K562 (cell line): ENCODE measurements around the gene HYI. TPM values are rescaled to one million over a fixed set of nuclear protein-coding genes. Genes with fewer than 3 reads are reported as not detected.

ENCODE experiments used
- ATAC-seq: fragments of 200-7000 bp; cut with Tn5 transposase; 3 replicates; pipeline ENCODE4 v1.9.1; 2020; ENCODE audit warnings: moderate library complexity
- BruUV-seq: library from RNA; stranded (reverse); fragments of 400-500 nt; replicated peaks from 2 replicates; lab custom pipeline; 2021; lab: Mats Ljungman, UMichigan
- CTCF ChIA-PET: fragments of 300-600 bp; formaldehyde crosslinking; extraction: SDS; loops from one replicate; lab custom pipeline; 2021; ENCODE audit warnings: low intra/inter-chr PET ratio; lab: Yijun Ruan, JAX
- POLR2A ChIA-PET: fragments of 300-600, 350-650 bp; sonication (Branson Sonifier 250); formaldehyde crosslinking; extraction: SDS; loops from one replicate; lab custom pipeline; 2021; ENCODE audit warnings: antibody characterized with exemption, inconsistent platforms; lab: Yijun Ruan, JAX
- DNase-seq, 4 experiments: peaks; one replicate each; pipeline versions ENCODE4 v3.0.0 to v3.0.0-alpha.2; 2011 to 2018; ENCODE audit warnings: low spot score in 3 of 4, mixed read lengths in 3 of 4; ENCODE audit errors: extremely low read depth in 1 of 4
- FAIRE-seq: peaks from 2 replicates; lab custom pipeline; 2011; peaks lifted over from hg19 to GRCh38; lab: Jason Lieb, UNC
- H2AFZ ChIP-seq: 2 replicates; pipeline ENCODE4 v1.6.0; 2011; ENCODE audit warnings: low read depth, low read length, control low read depth, inconsistent platforms
- H3K27ac ChIP-seq: fragments of 200-600 bp; 3 replicates; pipeline ENCODE4 v1.8.0; 2011; ENCODE audit warnings: low read depth, mild to moderate bottlenecking, control low read depth, inconsistent platforms, low read length, moderate library complexity, mixed read lengths; ENCODE audit errors: extremely low read depth
- H3K27me3 ChIP-seq, 2 experiments: fragments of 300-600 bp in 1 of 2; 2 replicates in 1 of 2; 3 replicates in 1 of 2; pipeline versions ENCODE4 v1.6.0 to v1.8.0; 2011; ENCODE audit warnings: inconsistent platforms in 2 of 2, low read length in 2 of 2, mild to moderate bottlenecking in 1 of 2, mixed read lengths in 1 of 2, moderate library complexity in 1 of 2; ENCODE audit not compliant: control insufficient read depth in 2 of 2, insufficient read depth in 2 of 2
- H3K36me3 ChIP-seq: fragments of 300-600 bp; 3 replicates; pipeline ENCODE4 v1.8.0; 2011; ENCODE audit warnings: mild to moderate bottlenecking, low read length, inconsistent platforms; ENCODE audit not compliant: control insufficient read depth, insufficient read depth
- H3K4me1 ChIP-seq, 2 experiments: fragments of 200-600 bp in 1 of 2; replicated peaks in 1 of 2; 2 replicates in 1 of 2; 3 replicates in 1 of 2; pipeline versions ENCODE4 v1.5.1 to v1.8.0; 2011; ENCODE audit warnings: inconsistent platforms in 2 of 2, low read length in 2 of 2, mild to moderate bottlenecking in 1 of 2, mixed read lengths in 1 of 2, moderate library complexity in 1 of 2; ENCODE audit not compliant: control insufficient read depth in 2 of 2, insufficient read depth in 2 of 2
- H3K4me2 ChIP-seq: 2 replicates; pipeline ENCODE4 v1.6.1; 2011; ENCODE audit warnings: low read length, control low read depth, inconsistent platforms, mixed read lengths; ENCODE audit not compliant: insufficient read depth
- H3K4me3 ChIP-seq: fragments of 200-600 bp; sonication (generic), shearing (Covaris generic); 2 replicates; pipeline ENCODE4 v1.5.1; 2016; ENCODE audit warnings: control low read depth, inconsistent platforms
- H3K79me2 ChIP-seq: fragments of 200-600 bp; 3 replicates; pipeline ENCODE4 v1.8.0; 2011; ENCODE audit warnings: low read length, inconsistent platforms; ENCODE audit not compliant: control insufficient read depth, insufficient read depth
- H3K9ac ChIP-seq, 2 experiments: 2 replicates each; pipeline versions ENCODE4 v1.6.0 to v1.6.1; 2011; ENCODE audit warnings: low read depth in 2 of 2, low read length in 2 of 2, control low read depth in 1 of 2, inconsistent platforms in 1 of 2, mild to moderate bottlenecking in 1 of 2, mixed read lengths in 1 of 2; ENCODE audit not compliant: insufficient read depth in 1 of 2
- H3K9me1 ChIP-seq: one replicate; pipeline ENCODE4 v1.6.0; 2011; ENCODE audit warnings: inconsistent platforms, mild to moderate bottlenecking, low read length, moderate library complexity; ENCODE audit not compliant: control insufficient read depth, insufficient read depth
- H3K9me3 ChIP-seq: replicated peaks from 2 replicates; pipeline ENCODE4 v1.5.1; 2011; ENCODE audit warnings: low read depth, low read length, inconsistent platforms; ENCODE audit not compliant: control insufficient read depth, insufficient read depth
- H4K20me1 ChIP-seq: replicated peaks from 2 replicates; pipeline ENCODE4 v1.6.1; 2011; ENCODE audit warnings: low read length, inconsistent platforms, mixed read lengths; ENCODE audit not compliant: control insufficient read depth, insufficient read depth
- C11orf30 ChIP-seq: fragments of 450-650 bp; IDR thresholded peaks from 2 replicates; pipeline ENCODE4 v1.6.1; 2016; ENCODE audit warnings: low read depth, mild to moderate bottlenecking
- EP300 ChIP-seq: IDR thresholded peaks from 2 replicates; pipeline ENCODE4 v1.6.1; 2012; ENCODE audit warnings: low read length, improper control_type of control experiment
- JUN ChIP-seq, 2 experiments: sonication (generic) in 1 of 2; formaldehyde crosslinking in 1 of 2; IDR thresholded peaks; 2 replicates each; pipeline versions ENCODE4 v1.6.1 to v1.8.0; 2012 to 2022; ENCODE audit warnings: borderline replicate concordance in 2 of 2, mild to moderate bottlenecking in 2 of 2, improper control_type of control experiment in 1 of 2, low read depth in 1 of 2, low read length in 1 of 2, missing genetic modification reagents in 1 of 2
- KAT2B ChIP-seq: IDR thresholded peaks from one replicate; pipeline ENCODE4 v1.6.1; 2012; ENCODE audit warnings: low read depth, mild to moderate bottlenecking, control low read depth, inconsistent platforms, low read length, moderate library complexity
- KLF1 ChIP-seq: fragments of 450-650 bp; IDR thresholded peaks from 2 replicates; pipeline ENCODE4 v1.6.1; 2016; ENCODE audit warnings: missing genetic modification characterization, missing compliant biosample characterization
- NR3C1 ChIP-seq: sonication (generic); formaldehyde crosslinking; IDR thresholded peaks from 2 replicates; pipeline ENCODE4 v1.8.1; 2022; ENCODE audit warnings: missing genetic modification reagents
- POLR3A ChIP-seq: IDR thresholded peaks from 2 replicates; pipeline ENCODE4 v1.6.1; 2011; ENCODE audit warnings: borderline replicate concordance, mild to moderate bottlenecking, moderate library complexity; ENCODE audit not compliant: insufficient read length, insufficient read depth; ENCODE audit errors: extremely low read depth
- PPARD ChIP-seq: fragments of 250-450 bp; sonication (Bioruptor Pico); IDR thresholded peaks from 2 replicates; pipeline ENCODE4 v1.8.0; 2022; ENCODE audit warnings: inconsistent platforms, mild to moderate bottlenecking, moderate library complexity
- SAFB2 ChIP-seq: fragments of 200-400 bp; formaldehyde crosslinking; IDR thresholded peaks from 2 replicates; pipeline ENCODE4 v1.6.1; 2018; ENCODE audit warnings: borderline replicate concordance, low read length, low read depth, moderate library complexity; ENCODE audit not compliant: severe bottlenecking
- VEZF1 ChIP-seq: fragments of 200-800 bp; sonication (Bioruptor generic); IDR thresholded peaks from 2 replicates; pipeline ENCODE4 v1.6.1; 2017; ENCODE audit warnings: missing genetic modification characterization, missing compliant biosample characterization
- ZNF23 ChIP-seq: fragments of 250-450 bp; sonication (Bioruptor Pico); IDR thresholded peaks from 2 replicates; pipeline ENCODE4 v1.4.0; 2020; ENCODE audit warnings: mild to moderate bottlenecking
- ZNF780A ChIP-seq: fragments of 250-450 bp; sonication (Bioruptor Pico); IDR thresholded peaks from 2 replicates; pipeline ENCODE4 v1.5.0; 2021; ENCODE audit warnings: mild to moderate bottlenecking
- ZNF785 ChIP-seq: fragments of 250-450 bp; sonication (Bioruptor Pico); IDR thresholded peaks from 2 replicates; pipeline ENCODE4 v1.4.0; 2020; ENCODE audit warnings: mild to moderate bottlenecking
- WGBS: fragments of 100-300 bp; shearing (Covaris generic); methylation state at CpG from one replicate; pipeline ENCODE4 v1.1.6; 2016; ENCODE audit warnings: low coverage, mixed read lengths; ENCODE audit not compliant: insufficient coverage; ENCODE audit errors: missing lambda C conversion rate; 5-methylcytosine and 5-hydroxymethylcytosine counted together
- in situ Hi-C: fragments of 300-500 bp; cut with MboI; formaldehyde crosslinking; loops from 4 replicates; pipeline ENCODE4 v1.15.0; 2018; ENCODE audit warnings: inconsistent platforms, mixed read lengths
- intact Hi-C: fragments of 100-400 bp; cut with micrococcal nuclease; formaldehyde crosslinking; loops from 2 replicates; pipeline ENCODE4 v1.14.2; 2022
- polyA plus RNA-seq, 8 experiments: library from polyadenylated mRNA; depleted of rRNA in 4 of 8; stranded (reverse) in 5 of 8; unstranded in 3 of 8; fragments of >200 nt; fragmentation: Nextera tagmentation in 2 of 8; fragmentation: Illumina TruSeq in 1 of 8; extraction: Ambion mirVana in 2 of 8; extraction: Trizol in 1 of 8; gene quantifications; 2 replicates each; pipeline versions ENCODE4 v1.2.1 to v1.2.3, GENCODE V29; 2011 to 2014; ENCODE audit warnings: inconsistent platforms in 1 of 8, missing spikeins in 1 of 8
- total RNA-seq, 7 experiments: library from RNA; depleted of rRNA in 6 of 7; stranded (reverse); fragments of >200 nt in 6 of 7; fragmentation: Illumina TruSeq in 2 of 7; extraction: Trizol in 2 of 7; gene quantifications; 2 replicates each; pipeline versions ENCODE4 v1.2.1 to v1.2.3, GENCODE V29; 2011 to 2021; ENCODE audit warnings: low replicate concordance in 1 of 7
- TF ChIP-seq, protein P1 (sequence below): fragments of 250-450 bp; sonication (Bioruptor Pico); IDR thresholded peaks from 2 replicates; pipeline ENCODE4 v1.8.0; 2022; ENCODE audit warnings: moderate library complexity, mild to moderate bottlenecking, inconsistent platforms

HYI gene
- total and polyA plus RNA-seq, 9 of the 15 experiments (the other 6 are each of a cell fraction or from before 2014, with no cell fraction given): 0.04 to 4.1 (median 1.4) TPM; not detected in 1

DNA sequence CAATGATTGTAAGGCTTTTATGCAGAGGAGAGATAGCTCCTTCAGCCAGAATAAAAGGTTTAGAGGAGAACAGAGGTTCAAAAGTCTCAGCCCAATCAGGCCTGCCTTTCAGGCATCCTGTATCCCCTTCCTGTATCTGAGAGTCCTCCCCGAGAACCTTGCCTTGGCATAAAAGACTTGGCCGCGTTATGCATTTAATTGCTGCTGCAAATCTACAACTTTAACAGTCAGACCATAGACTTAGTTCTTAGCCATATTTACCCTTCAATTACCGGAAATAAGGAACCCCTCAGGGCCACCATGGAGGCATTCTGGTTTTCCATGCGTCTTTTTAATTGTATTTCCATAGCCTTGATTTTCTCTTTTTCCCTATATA is 18.3 kb upstream of the HYI start:
- no TSS peak for BruUV-seq

More for the DNA sequence above, 18.3 kb upstream of the HYI start:
- POLR2A ChIA-PET: no interaction called here
- in situ Hi-C loops (no loop called here), intact Hi-C loops (no loop called here)
- DNase-seq (no peak), FAIRE-seq (no peak), ATAC-seq (no peak)
- H3K9ac ChIP-seq: no peak overlapping the region
- CTCF ChIA-PET: no interaction called here
- no peaks in the 10 kb centered on the region for H3K9me1 ChIP-seq
- 22% methylated on average over 5 of the region's 5 CpGs for WGBS
- H3K4me3 ChIP-seq: no peak overlapping the region
- no peaks in the 10 kb centered on the region for H3K9me3 ChIP-seq
- no peak overlapping the region for H3K4me2 ChIP-seq
- no peaks in the 10 kb centered on the region for H3K36me3 ChIP-seq
- no peak overlapping the region for H2AFZ ChIP-seq
- no peaks in the 10 kb centered on the region for H4K20me1 ChIP-seq
- no peak for TF ChIP-seq JUN (IDR thresholded peaks at IDR 0.05; ENCODE audit: borderline replicate concordance, low read depth, low read length)
- TF ChIP-seq JUN (CRISPR knock-in tag; IDR thresholded peaks at IDR 0.05; ENCODE audit: borderline replicate concordance): no peak
- no peak for TF ChIP-seq EP300
- no peak for TF ChIP-seq ZNF785 (CRISPR knock-in tag)
- no peak for TF ChIP-seq PPARD (CRISPR knock-in tag)
- no peak for TF ChIP-seq NR3C1 (CRISPR knock-in tag)
- no peak for TF ChIP-seq KLF1
- TF ChIP-seq ZNF23 (CRISPR knock-in tag): no peak
- TF ChIP-seq ZNF780A (CRISPR knock-in tag): no peak
- TF ChIP-seq POLR3A: no peak
- no peak for TF ChIP-seq KAT2B
- no peak for TF ChIP-seq VEZF1 (CRISPR knock-in tag)
- TF ChIP-seq C11orf30: no peak
- no peak for TF ChIP-seq SAFB2
- TF ChIP-seq, protein P1, sequence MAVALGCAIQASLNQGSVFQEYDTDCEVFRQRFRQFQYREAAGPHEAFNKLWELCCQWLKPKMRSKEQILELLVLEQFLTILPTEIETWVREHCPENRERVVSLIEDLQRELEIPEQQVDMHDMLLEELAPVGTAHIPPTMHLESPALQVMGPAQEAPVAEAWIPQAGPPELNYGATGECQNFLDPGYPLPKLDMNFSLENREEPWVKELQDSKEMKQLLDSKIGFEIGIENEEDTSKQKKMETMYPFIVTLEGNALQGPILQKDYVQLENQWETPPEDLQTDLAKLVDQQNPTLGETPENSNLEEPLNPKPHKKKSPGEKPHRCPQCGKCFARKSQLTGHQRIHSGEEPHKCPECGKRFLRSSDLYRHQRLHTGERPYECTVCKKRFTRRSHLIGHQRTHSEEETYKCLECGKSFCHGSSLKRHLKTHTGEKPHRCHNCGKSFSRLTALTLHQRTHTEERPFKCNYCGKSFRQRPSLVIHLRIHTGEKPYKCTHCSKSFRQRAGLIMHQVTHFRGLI (CRISPR knock-in tag): no peak
- H3K27ac ChIP-seq: no peak overlapping the region
- peaks cover 23 to 41% of the 10 kb centered on the region in 2 experiments for H3K27me3 ChIP-seq
- no peaks in the 10 kb centered on the region for H3K79me2 ChIP-seq
- H3K4me1 ChIP-seq: no peaks in the 10 kb centered on the region
